Large intestine (tissue), 3 donors: Measurements from ENCODE around the gene SFMBT1. TPM values are rescaled to one million over a fixed set of nuclear protein-coding genes. Genes with fewer than 3 reads are reported as not detected.
"Not testable (repeated sequence)": the region's sequence is repeated elsewhere in the genome, so short reads cannot be mapped to it uniquely, and the experiment has no call there.

Experiments
- DNase-seq, 2 donors: peaks; one replicate each; pipeline versions ENCODE4 v3.0.0 to v3.0.0-alpha.2; 2013
- H3K27ac ChIP-seq: one replicate; pipeline ENCODE4 v1.5.1; 2013; ENCODE audit warnings: low read length
- H3K27me3 ChIP-seq: 2 replicates; pipeline ENCODE4 v1.6.1; 2013; ENCODE audit warnings: low read length; ENCODE audit not compliant: control insufficient read depth, insufficient read depth
- H3K36me3 ChIP-seq: 2 replicates; pipeline ENCODE4 v1.6.1; 2013; ENCODE audit warnings: low read length; ENCODE audit not compliant: control insufficient read depth, insufficient read depth
- H3K4me1 ChIP-seq: one replicate; pipeline ENCODE4 v1.6.1; 2013; ENCODE audit warnings: low read length; ENCODE audit not compliant: control insufficient read depth, insufficient read depth
- H3K4me3 ChIP-seq: one replicate; pipeline ENCODE4 v1.5.1; 2013; ENCODE audit warnings: low read length
- H3K9me3 ChIP-seq: one replicate; pipeline ENCODE4 v1.6.1; 2013; ENCODE audit warnings: mild to moderate bottlenecking, low read depth, low read length, moderate library complexity; ENCODE audit not compliant: control insufficient read depth
- WGBS: methylation state at CpG from one replicate; pipeline ENCODE4 v1.1.5; 2013; ENCODE audit warnings: low lambda C conversion rate; ENCODE audit not compliant: insufficient coverage; 5-methylcytosine and 5-hydroxymethylcytosine counted together
- polyA plus RNA-seq: library from polyadenylated mRNA; unstranded; fragments of 120-200 nt; gene quantifications from one replicate; pipeline ENCODE4 v1.2.1, GENCODE V29; 2013

Gene SFMBT1
- polyA plus RNA-seq, 1 donor, result 12.8 TPM

- H3K4me3 ChIP-seq, H3K4me1 ChIP-seq, H3K27me3 ChIP-seq, H3K36me3 ChIP-seq, DNase-seq, H3K9me3 ChIP-seq, H3K27ac ChIP-seq: not testable (repeated sequence)
- whole genome bisulfite sequencing, result 80% methylated on average over 2 of the region's 7 CpGs
Observed at GRCh38 chr3:53054233-53054632, 8.4 kb upstream of the SFMBT1 start.

- peak in 1 of 2 donors; percentile 13 for DNase-seq
- Histone ChIP-seq H3K4me1 (no peaks in the 10 kb centered on the region), H3K4me3 (no peak overlapping the region), H3K36me3 (no peaks in the 10 kb centered on the region), H3K9me3 (no peaks in the 10 kb centered on the region), H3K27ac (no peak overlapping the region), H3K27me3 (no peaks in the 10 kb centered on the region)
- no CpG with 5 or more reads among the region's 2 CpGs for WGBS
Observed at GRCh38 chr3:53051929-53052328, 6.1 kb upstream of the SFMBT1 start.

DNA sequence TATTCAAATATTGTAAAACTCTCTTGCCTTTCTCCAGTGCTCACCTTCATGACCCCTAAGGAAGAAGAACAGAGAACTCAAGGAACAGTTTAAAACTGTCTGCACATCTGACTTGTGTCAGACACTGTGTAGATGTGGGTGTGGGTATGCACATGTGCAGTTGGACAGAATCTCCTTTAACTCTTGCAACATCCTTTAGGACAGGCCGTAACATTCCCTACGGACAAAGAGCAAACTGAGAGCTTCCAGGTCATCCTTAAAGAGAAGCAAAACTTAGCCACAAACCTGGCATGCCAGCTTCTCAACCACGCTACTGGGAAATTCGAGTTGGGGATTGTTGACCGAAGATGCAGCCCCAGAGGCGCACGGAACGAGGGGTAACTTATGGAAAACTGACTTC, 4.1 kb upstream of the SFMBT1 start:
- Histone ChIP-seq H3K27ac (no peak overlapping the region), H3K4me1 (no peaks in the 10 kb centered on the region), H3K27me3 (no peaks in the 10 kb centered on the region), H3K9me3 (no peaks in the 10 kb centered on the region), H3K4me3 (no peak overlapping the region), H3K36me3 (no peaks in the 10 kb centered on the region)
- WGBS, result 100% methylated on average over 1 of the region's 8 CpGs
- no peak for DNase-seq

GRCh38 chr3:53046171-53047170, 598 bp upstream of the SFMBT1 start:
- Histone ChIP-seq H3K27ac (peak overlapping the region; percentile 61), H3K27me3 (no peaks in the 10 kb centered on the region), H3K4me3 (peak overlapping the region; percentile 42), H3K36me3 (no peaks in the 10 kb centered on the region), H3K4me1 (peaks cover 7% of the 10 kb centered on the region), H3K9me3 (no peaks in the 10 kb centered on the region)
- WGBS, result no CpG with 5 or more reads among the region's 113 CpGs
- DNase-seq, result peak; percentile 46 to 78

GRCh38 chr3:53044711-53045517, 959 bp downstream of the SFMBT1 start:
- Histone ChIP-seq H3K4me3 (peak overlapping the region; percentile 69), H3K36me3 (no peaks in the 10 kb centered on the region)
- WGBS, result no CpG with 5 or more reads among the region's 101 CpGs

GRCh38 chr3:53044371-53044710, 1.5 kb downstream of the SFMBT1 start:
- no peak for DNase-seq
- Histone ChIP-seq H3K27me3 (no peaks in the 10 kb centered on the region), H3K4me1 (peaks cover 18% of the 10 kb centered on the region), H3K4me3 (peak overlapping the region; percentile 69), H3K9me3 (no peaks in the 10 kb centered on the region), H3K27ac (peak overlapping the region; percentile 81), H3K36me3 (no peaks in the 10 kb centered on the region)
- WGBS, result no CpG with 5 or more reads among the region's 11 CpGs

More at GRCh38 chr3:53044711-53045517, 959 bp downstream of the SFMBT1 start:
- peaks cover 18% of the 10 kb centered on the region for H3K4me1 ChIP-seq
- DNase-seq, result peak; percentile 55 to 73
- no peaks in the 10 kb centered on the region for H3K27me3 ChIP-seq
- H3K9me3 ChIP-seq, result no peaks in the 10 kb centered on the region
- peak overlapping the region; percentile 81 for H3K27ac ChIP-seq

GRCh38 chr3:53043738-53044137, 2.1 kb downstream of the SFMBT1 start:
- Histone ChIP-seq H3K9me3 (no peaks in the 10 kb centered on the region), H3K4me1 (peaks cover 22% of the 10 kb centered on the region), H3K27me3 (no peaks in the 10 kb centered on the region), H3K4me3 (no peak overlapping the region), H3K36me3 (no peaks in the 10 kb centered on the region), H3K27ac (no peak overlapping the region)
- no CpG with 5 or more reads among the region's 2 CpGs for WGBS
- no peak for DNase-seq

- Histone ChIP-seq H3K9me3 (no peaks in the 10 kb centered on the region), H3K4me3 (no peak overlapping the region), H3K36me3 (no peaks in the 10 kb centered on the region), H3K27me3 (no peaks in the 10 kb centered on the region), H3K27ac (no peak overlapping the region), H3K4me1 (peaks cover 23% of the 10 kb centered on the region)
- 95% methylated on average over 2 of the region's 3 CpGs for WGBS
- no peak for DNase-seq
Observed at GRCh38 chr3:53042651-53043050, 3.2 kb downstream of the SFMBT1 start.

GRCh38 chr3:53040351-53040820, 5.5 kb downstream of the SFMBT1 start:
- Histone ChIP-seq H3K9me3 (no peaks in the 10 kb centered on the region), H3K4me1 (peaks cover 32% of the 10 kb centered on the region), H3K27ac (peak overlapping the region; percentile 55), H3K36me3 (no peaks in the 10 kb centered on the region), H3K4me3 (no peak overlapping the region), H3K27me3 (no peaks in the 10 kb centered on the region)
- peak in 1 of 2 donors; percentile 13 for DNase-seq

DNA sequence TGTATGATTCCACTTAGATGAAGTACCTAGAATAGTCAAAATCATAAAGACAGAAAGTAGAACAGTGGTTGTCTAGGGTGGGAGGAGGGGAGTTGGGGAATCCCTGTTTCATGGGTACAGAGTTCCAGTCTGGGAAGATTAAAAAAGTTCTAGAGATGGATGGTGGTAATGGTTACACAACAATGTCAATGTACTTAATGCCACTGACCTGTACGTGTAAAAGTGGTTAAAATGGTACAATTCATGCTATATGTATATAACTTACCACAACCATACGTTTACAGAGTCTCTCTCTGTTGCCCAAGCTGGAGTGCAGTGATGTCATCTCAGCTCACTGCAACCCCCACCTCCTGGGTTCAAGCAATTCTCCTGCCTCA, 6.5 kb downstream of the SFMBT1 start:
- H3K9me3 ChIP-seq, result no peaks in the 10 kb centered on the region
- DNase-seq, result no peak
- no peaks in the 10 kb centered on the region for H3K27me3 ChIP-seq
- 80% methylated on average over 1 of the region's 2 CpGs for WGBS
- no peak overlapping the region for H3K4me3 ChIP-seq
- no peaks in the 10 kb centered on the region for H3K36me3 ChIP-seq
- peaks cover 40% of the 10 kb centered on the region for H3K4me1 ChIP-seq
- H3K27ac ChIP-seq, result no peak overlapping the region
